Fibroblast of peridontal ligament (primary cell): ENCODE results near the gene ZNF428.
"Not testable (repeated sequence)": the region's sequence is repeated elsewhere in the genome, so short reads cannot be mapped to it uniquely, and the experiment has no call there.

Source experiments
- DNase-seq: peaks from one replicate; pipeline ENCODE4 v3.0.0-alpha.2; 2010; ENCODE audit errors: extremely low read depth

ZNF428 gene

GRCh38 chr19:43639519-43640423, 20.3 kb upstream of the ZNF428 start, which contains the start of gene CADM4:
Gene CADM4 (minus strand): TSS chr19:43639850. CDS start chr19:43639790, 60 bp downstream.
- no peak for DNase-seq

- no peak for DNase-seq
Measured at GRCh38 chr19:43638995-43639518, 19.6 kb upstream of the ZNF428 start.

DNA sequence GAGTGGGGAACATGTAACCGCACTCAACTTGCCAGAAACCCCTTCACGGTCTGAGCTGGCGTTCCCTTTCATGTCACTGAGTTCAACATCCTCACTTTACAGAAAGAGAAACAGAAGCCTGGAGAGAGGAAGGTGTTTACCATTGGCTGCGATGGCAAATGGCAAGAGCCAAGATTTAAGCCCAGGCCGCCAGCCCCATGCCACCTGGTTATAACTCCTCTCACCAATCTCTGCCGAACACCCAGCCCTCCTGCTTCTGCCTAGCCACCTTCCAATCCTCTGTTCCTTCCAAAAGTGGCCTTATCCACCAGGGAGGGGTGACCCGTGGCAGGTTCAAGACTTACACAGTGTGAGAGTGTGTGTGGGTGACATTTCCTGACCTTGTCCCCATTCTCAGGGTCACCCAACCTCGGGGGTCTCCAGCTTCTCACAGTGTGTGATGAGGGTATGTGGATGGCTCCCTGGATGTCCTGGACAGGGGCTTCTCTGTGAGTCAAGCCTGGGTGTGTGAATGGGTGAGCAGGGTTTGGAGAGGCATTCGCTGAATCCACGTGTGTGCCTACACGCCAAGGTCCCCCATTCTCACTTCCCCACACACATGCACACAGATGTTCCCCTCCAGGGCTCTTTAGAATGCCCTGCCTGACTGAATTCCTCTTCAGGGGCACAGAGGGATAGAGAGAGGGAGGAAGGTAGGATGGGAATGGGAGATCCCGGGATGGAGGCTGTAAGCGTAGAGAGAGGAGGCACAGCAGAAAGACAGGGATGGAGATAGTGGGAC, 19.0 kb upstream of the ZNF428 start:
- DNase-seq, result no peak

DNA sequence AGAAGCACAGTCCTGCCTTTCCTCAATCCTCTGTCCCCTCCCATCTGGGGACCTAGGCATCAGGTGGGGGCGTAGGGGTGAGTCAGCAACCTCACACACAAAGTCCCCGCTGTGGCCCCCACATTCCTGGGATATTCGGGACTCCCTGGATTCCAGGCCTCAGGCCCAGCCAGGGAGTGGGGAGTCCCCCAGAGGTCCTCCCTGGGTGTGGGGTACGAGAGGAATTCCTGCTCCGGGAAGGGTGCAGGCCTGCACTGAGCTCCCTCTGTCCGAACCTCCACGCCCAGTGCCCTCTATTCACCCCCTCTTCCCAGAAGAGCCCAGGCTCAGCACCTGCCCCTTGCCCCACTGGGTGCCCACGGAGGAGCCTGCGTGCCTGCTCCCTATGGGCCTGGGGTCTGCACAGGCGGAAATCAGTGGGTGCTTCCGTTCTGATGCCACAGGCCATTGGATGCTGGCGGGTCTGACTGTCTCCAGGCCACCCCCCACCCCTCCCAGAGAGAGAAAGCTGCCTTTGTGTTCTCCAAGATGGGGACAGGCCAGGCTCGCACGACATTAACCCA, 16.8 kb upstream of the ZNF428 start:
- no peak for DNase-seq

GRCh38 chr19:43635561-43635940, 16.1 kb upstream of the ZNF428 start:
- not testable (repeated sequence) for DNase-seq

- DNase-seq, result peak; percentile 26
Measured at GRCh38 chr19:43634872-43635560, 15.6 kb upstream of the ZNF428 start.

- no peak for DNase-seq
Measured at GRCh38 chr19:43634506-43634871, 15.1 kb upstream of the ZNF428 start.

DNA sequence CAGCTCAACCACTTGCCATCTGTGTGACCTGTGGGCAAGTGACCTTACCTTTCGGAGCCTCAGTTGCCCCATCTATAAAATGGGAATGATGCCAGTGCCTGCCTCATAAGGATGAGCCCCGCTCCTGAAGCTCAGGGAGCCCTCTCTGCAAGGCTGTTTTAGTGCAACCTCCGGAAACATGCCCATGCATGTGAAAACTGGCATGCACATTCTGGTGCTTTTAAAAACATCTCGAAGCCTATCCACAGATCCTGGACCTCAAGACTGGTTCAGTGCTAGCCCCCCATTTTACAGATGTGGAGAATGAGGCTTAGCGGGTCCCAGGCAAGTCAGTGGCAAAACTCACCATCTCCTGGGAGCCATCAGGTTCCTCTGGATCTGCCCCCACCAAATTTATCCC, 14.6 kb upstream of the ZNF428 start:
- DNase-seq, result no peak

DNA sequence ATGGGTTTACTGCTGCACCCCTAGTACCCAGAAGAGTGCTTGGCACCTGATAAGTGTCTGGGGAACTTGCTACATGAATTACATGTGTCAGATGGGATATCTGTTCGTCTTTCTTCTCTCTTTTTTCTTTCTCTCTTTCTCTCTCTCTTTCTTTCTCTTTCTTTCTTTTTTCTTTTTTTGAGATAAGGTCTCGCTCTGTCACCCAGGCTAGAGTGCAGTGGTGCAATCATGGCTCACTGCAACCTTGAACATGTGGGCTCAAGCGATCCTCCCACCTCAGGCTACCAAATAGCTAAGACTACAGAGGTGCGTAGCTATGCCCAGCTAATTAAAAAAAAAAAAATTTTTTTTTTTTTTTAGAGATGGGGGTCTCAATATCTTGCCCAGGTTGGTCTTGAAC, 14.1 kb upstream of the ZNF428 start:
- no peak for DNase-seq

DNA sequence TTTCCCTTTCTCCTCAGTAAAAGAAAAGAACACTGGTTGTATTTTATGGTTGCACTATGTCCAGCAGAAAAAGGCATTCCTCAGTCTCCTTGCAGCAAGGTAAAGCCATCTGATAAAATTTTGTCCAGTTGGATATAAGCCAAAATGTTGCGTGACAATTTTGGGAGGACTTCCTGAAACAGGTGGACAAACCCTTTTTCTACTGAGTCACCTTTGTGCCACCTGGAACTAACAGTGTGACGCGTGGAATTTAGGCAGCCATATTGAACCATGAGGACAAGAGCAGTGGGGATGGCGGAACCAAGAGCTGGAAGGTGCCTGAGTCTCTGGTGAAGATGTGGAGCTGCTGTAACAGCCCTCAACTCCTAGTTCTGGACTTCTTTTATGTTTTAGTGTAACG, 12.1 kb upstream of the ZNF428 start:
- DNase-seq, result no peak

- DNase-seq, result no peak
Measured at GRCh38 chr19:43628646-43629326, 9.4 kb upstream of the ZNF428 start.

DNA sequence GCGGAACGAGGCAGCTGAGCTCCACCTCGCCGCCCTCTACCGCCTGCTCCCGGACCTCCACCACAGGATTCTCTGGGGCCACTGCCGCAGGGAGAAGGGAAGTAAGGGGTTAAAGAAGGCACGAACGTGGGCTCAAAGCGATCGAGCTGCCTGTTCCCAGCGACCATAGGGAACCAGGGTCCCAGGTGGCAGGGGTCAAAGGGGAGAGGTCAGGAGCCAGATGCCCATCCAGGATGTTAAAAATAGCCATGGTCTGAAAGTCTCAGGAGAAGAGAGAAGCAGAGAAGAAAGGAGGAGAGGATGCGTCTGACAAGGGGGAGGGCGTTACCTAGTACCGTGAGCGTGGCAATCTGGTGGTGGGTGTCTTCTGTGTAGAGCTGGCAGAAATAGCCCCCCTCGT, 7.4 kb upstream of the ZNF428 start:
- DNase-seq, result no peak

- DNase-seq, result no peak
Measured at GRCh38 chr19:43625918-43626579, 6.6 kb upstream of the ZNF428 start.

DNA sequence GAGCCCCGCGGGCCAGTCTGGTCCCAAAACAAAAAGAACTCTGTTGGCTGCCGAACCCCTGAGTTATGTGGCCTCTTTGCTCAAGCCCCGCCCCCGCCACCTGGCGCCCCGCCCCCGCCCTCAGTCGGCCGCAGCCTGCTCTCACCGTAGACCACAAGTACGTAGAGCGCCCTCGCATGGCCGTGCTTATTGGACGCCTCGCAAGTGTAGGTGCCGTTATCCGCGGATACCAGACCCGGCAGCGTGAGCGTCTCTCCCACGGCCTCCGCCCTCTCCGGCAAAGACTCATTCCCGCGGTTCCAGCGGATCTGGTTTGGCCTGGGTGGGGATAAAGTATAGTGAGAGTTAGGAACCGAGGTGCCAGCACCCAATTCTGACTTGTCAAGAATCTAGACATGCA, 5.5 kb upstream of the ZNF428 start:
- DNase-seq, result no peak

DNA sequence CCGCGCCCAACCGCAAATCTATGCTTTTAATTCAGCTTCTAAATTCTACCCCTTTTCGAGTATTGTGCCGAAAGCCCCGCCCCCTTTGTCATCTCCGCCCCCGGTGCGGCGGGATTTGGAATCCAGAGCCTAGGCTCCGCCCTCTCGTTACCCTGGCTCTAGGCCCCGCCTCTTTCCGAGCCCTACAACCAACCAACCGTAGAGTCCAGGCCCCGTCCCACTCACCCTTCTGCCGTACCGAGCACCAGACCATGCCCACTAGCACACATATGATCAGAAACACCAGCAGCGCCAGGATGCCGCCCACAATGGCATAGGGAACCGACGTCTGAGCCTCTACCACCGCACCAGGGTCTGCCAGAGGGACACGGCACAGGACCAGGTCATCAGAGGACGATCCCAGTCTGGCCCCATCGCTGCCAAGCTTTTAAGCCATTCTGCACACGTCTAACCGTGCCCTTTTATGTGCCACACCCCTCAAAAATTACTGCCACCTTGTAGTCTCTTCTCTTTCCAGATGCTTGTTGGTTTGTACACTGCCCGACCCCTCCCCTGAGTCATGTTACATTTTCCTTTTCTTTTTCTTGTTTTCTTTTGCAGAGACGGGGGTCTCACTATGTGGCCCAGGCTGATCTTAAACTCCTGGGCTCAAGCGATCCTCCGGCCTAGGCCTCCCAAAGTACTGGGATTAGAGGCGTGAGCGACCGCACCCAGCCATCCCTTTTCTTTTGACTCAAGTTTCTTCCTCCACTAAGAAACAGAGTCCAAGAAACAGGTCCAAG, 4.7 kb upstream of the ZNF428 start:
- no peak for DNase-seq

DNA sequence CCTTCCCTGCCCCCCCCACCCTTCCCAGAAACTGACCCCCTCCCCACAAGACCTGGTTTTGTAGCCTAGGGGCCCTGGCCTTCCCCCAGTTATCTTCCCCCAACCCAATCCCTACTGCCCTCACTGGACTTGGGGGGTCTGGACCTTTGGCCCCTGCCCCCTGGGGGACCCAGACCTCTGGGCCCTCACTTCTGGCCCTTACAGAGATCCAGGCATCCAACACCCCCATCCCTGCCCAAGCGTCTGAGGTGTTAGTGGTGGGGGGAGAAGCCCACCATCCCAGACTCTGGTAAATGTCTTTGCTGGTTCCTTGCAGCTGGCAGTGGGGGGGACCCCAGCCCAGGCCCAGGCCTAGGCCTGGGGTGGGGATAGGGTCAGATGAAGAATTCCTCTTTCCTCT, 3.5 kb upstream of the ZNF428 start:
- DNase-seq, result no peak

DNA sequence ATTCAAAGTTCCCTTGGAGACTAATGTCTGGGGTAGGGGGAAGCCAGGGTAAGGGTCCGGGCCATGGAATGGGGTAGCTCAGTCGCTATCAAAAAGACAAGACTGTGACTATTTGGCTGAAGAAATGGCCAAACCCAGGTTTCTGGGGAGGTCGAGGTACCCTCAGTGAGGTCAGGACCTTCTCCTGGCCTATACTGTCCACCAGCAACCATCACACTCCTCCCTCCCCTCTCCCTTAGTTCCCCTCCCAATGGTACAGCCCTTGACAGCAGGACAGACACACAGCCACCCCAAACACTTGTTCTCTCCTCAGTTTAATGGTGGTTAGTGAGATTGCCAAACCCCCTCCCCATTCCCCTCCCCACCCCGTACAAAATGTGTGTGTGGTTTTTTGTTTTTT, 2.6 kb upstream of the ZNF428 start:
- no peak for DNase-seq

DNA sequence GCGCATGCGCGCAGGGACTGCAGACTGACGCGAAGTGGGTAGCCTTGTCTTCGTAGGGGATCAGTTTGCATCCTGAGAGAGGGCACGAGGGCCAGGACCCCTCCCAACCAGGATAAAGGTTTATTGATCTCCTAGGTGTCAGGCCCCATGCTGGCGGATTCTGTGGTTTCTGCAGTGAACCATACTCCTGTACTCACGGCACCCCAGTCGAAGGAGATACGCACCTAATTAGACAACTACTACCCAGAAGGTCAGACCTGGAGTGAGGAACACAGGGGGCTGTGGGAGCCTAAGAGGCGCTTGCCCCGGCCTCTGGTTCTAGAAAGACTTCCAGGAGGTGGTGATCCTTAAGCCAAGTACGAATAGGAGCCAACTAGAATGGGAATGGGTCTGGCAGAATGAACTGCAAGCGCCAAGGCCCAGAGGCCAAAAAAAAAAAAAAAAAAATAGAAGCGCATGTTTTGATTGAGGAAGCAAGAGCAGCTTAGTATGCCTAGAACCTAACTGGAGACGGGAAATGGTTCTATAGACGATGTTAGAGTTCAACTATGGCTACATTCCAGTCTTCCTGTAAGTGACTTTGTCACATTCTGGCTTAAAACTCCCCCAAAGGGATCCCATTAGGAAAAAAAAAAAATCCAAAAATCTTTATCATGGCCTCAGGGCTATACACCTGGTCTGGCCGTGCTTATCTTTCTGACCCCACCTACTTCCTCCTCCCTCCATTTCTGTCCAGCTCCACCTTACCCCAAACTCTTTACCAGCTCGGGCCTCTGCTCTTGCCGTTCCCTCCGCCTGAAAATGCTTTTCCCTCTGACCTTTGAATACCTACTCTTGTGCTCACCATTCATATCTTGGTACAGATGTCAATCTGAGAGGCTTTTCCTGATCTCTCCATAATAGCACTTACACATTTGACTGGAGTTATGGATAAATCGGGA, 902 bp upstream of the ZNF428 start:
- DNase-seq, result no peak

DNA sequence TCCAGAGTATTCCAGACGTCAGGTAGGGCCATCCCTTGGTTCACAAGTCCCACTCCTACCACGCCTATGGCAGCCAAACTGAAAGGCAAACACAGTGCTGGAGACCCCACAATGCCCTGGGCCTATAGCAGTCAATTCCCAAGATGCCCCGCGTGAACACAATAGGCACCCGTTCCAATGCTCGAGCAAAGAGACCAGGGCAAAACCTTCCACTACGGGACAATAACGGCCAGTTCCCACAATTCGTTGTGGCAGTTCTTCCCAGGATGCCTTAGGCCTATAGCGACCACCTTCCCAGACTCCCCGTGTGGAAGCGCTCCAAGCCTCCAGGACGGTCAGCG, 538 bp downstream of the ZNF428 start:
- DNase-seq, result peak; percentile 36
